ENCODE data around the gene SCGB2A2.

- TF ChIP-seq CTCF (IDR thresholded peaks at IDR 0.05; ENCODE audit: low read length) (no peak), EZH2phosphoT487 (IDR thresholded peaks at IDR 0.05; ENCODE audit: low read length) (no peak), EZH2 (optimal IDR thresholded peaks at IDR 0.05; ENCODE audit: low read depth, low read length) (no peak)
Measured at GRCh38 chr11:62267050-62267449, 2.9 kb upstream of the SCGB2A2 start.

Measured in MM.1S (cell line).